IgD-negative memory B cell (primary cell): ENCODE data around the gene BRINP3. TPM values are rescaled to one million over a fixed set of nuclear protein-coding genes. Genes with fewer than 3 reads are reported as not detected.
A peak's percentile ranks its signal among the peaks of the same experiment; 100 is the strongest.

Source experiments
- H3K27ac Mint-ChIP-seq, 3 donors: one replicate each; pipeline ENCODE4 v1.8.0; 2020 to 2022; ENCODE audit warnings: mild to moderate bottlenecking in 3 of 3, mixed read lengths in 3 of 3, moderate library complexity in 1 of 3
- H3K27me3 Mint-ChIP-seq: one replicate; pipeline ENCODE4 v1.8.0; 2021; ENCODE audit warnings: mixed read lengths
- H3K36me3 Mint-ChIP-seq: one replicate; pipeline ENCODE4 v1.8.0; 2020; ENCODE audit warnings: mild to moderate bottlenecking, mixed read lengths
- H3K4me1 Mint-ChIP-seq, 3 donors: one replicate each; pipeline ENCODE4 v1.8.0; 2020 to 2022; ENCODE audit warnings: mixed read lengths in 3 of 3, mild to moderate bottlenecking in 1 of 3
- H3K4me3 Mint-ChIP-seq, 4 donors: one replicate each; pipeline ENCODE4 v1.8.0; 2020 to 2022; ENCODE audit warnings: mild to moderate bottlenecking in 4 of 4, mixed read lengths in 4 of 4, moderate library complexity in 3 of 4
- H3K9me3 Mint-ChIP-seq, 3 donors: one replicate each; pipeline ENCODE4 v1.8.0; 2020 to 2021; ENCODE audit warnings: mixed read lengths in 3 of 3, mild to moderate bottlenecking in 1 of 3
- polyA plus RNA-seq: library from polyadenylated mRNA; unstranded; fragments of 300-500 nt; fragmentation: Illumina TruSeq; gene quantifications from one replicate; pipeline ENCODE4 v1.2.3, GENCODE V29; 2021

BRINP3 gene
- polyA plus RNA-seq, 1 donor from 2014 or later = not detected

GRCh38 chr1:190474650-190475211, 2.9 kb downstream of the BRINP3 start:
- Mint-ChIP-seq H3K36me3 (no peaks in the 10 kb centered on the region), H3K4me1 (peaks cover 0 to 7% (median 3%) of the 10 kb centered on the region in 3 donors), H3K9me3 (peaks cover 0 to 6% (median 2%) of the 10 kb centered on the region in 3 donors), H3K27ac (no peak overlapping the region), H3K4me3 (no peak overlapping the region), H3K27me3 (peaks cover 32% of the 10 kb centered on the region)

- Mint-ChIP-seq H3K9me3 (peaks cover 0 to 6% (median 2%) of the 10 kb centered on the region in 3 donors), H3K27me3 (peaks cover 31% of the 10 kb centered on the region)
Observed at GRCh38 chr1:190474010-190474409, 3.7 kb downstream of the BRINP3 start.

GRCh38 chr1:190472494-190472893, 5.2 kb downstream of the BRINP3 start:
- Mint-ChIP-seq H3K27me3 (peaks cover 18% of the 10 kb centered on the region), H3K36me3 (no peaks in the 10 kb centered on the region), H3K4me1 (peaks cover 0 to 3% (median 0%) of the 10 kb centered on the region in 3 donors), H3K9me3 (peaks cover 0 to 2% (median 2%) of the 10 kb centered on the region in 3 donors), H3K27ac (no peak overlapping the region), H3K4me3 (no peak overlapping the region)

More at GRCh38 chr1:190474010-190474409, 3.7 kb downstream of the BRINP3 start:
- Mint-ChIP-seq H3K4me1 (peaks cover 0 to 7% (median 3%) of the 10 kb centered on the region in 3 donors), H3K4me3 (no peak overlapping the region), H3K27ac (no peak overlapping the region), H3K36me3 (no peaks in the 10 kb centered on the region)

GRCh38 chr1:190472042-190472441, 5.6 kb downstream of the BRINP3 start:
- H3K9me3 Mint-ChIP-seq = peaks cover 0 to 2% (median 2%) of the 10 kb centered on the region in 3 donors
- no peak overlapping the region for H3K4me3 Mint-ChIP-seq
- H3K36me3 Mint-ChIP-seq = no peaks in the 10 kb centered on the region
- no peak overlapping the region for H3K27ac Mint-ChIP-seq
- H3K27me3 Mint-ChIP-seq = peaks cover 18% of the 10 kb centered on the region
- H3K4me1 Mint-ChIP-seq = no peaks in the 10 kb centered on the region

GRCh38 chr1:190464690-190465089, 13.0 kb downstream of the BRINP3 start:
- Mint-ChIP-seq H3K36me3 (no peaks in the 10 kb centered on the region), H3K4me3 (no peak overlapping the region), H3K4me1 (no peaks in the 10 kb centered on the region), H3K27me3 (no peaks in the 10 kb centered on the region), H3K27ac (no peak overlapping the region), H3K9me3 (peaks cover 0 to 7% (median 2%) of the 10 kb centered on the region in 3 donors)

GRCh38 chr1:190456129-190456528, 21.5 kb downstream of the BRINP3 start:
- no peak overlapping the region for H3K4me3 Mint-ChIP-seq
- H3K36me3 Mint-ChIP-seq = no peaks in the 10 kb centered on the region
- no peak overlapping the region for H3K27ac Mint-ChIP-seq
- H3K27me3 Mint-ChIP-seq = no peaks in the 10 kb centered on the region
- no peaks in the 10 kb centered on the region for H3K4me1 Mint-ChIP-seq
- H3K9me3 Mint-ChIP-seq = peaks cover 0 to 4% (median 3%) of the 10 kb centered on the region in 3 donors

- no peak overlapping the region for H3K4me3 Mint-ChIP-seq
- H3K4me1 Mint-ChIP-seq = no peaks in the 10 kb centered on the region
- peaks cover 0 to 3% (median under 1%) of the 10 kb centered on the region in 3 donors for H3K9me3 Mint-ChIP-seq
- no peaks in the 10 kb centered on the region for H3K36me3 Mint-ChIP-seq
- H3K27me3 Mint-ChIP-seq = no peaks in the 10 kb centered on the region
- no peak overlapping the region for H3K27ac Mint-ChIP-seq
Observed at GRCh38 chr1:190455631-190456030, 22.0 kb downstream of the BRINP3 start.

- no peaks in the 10 kb centered on the region for H3K36me3 Mint-ChIP-seq
- H3K27ac Mint-ChIP-seq = no peak overlapping the region
- H3K27me3 Mint-ChIP-seq = no peaks in the 10 kb centered on the region
- H3K9me3 Mint-ChIP-seq = peaks cover 0 to 3% (median 0%) of the 10 kb centered on the region in 3 donors
- H3K4me3 Mint-ChIP-seq = no peak overlapping the region
- H3K4me1 Mint-ChIP-seq = no peaks in the 10 kb centered on the region
Observed at GRCh38 chr1:190453550-190453949, 24.1 kb downstream of the BRINP3 start.

GRCh38 chr1:190452272-190452848, 25.3 kb downstream of the BRINP3 start:
- Mint-ChIP-seq H3K4me3 (no peak overlapping the region), H3K4me1 (no peaks in the 10 kb centered on the region), H3K9me3 (peaks cover 0 to 2% (median 0%) of the 10 kb centered on the region in 3 donors), H3K27me3 (no peaks in the 10 kb centered on the region), H3K27ac (no peak overlapping the region), H3K36me3 (no peaks in the 10 kb centered on the region)

GRCh38 chr1:190444464-190444863, 33.2 kb downstream of the BRINP3 start:
- no peak overlapping the region for H3K27ac Mint-ChIP-seq
- no peaks in the 10 kb centered on the region for H3K27me3 Mint-ChIP-seq
- H3K4me1 Mint-ChIP-seq = no peaks in the 10 kb centered on the region
- peaks cover 0 to under 1% (median 0%) of the 10 kb centered on the region in 3 donors for H3K9me3 Mint-ChIP-seq
- H3K4me3 Mint-ChIP-seq = no peak overlapping the region
- no peaks in the 10 kb centered on the region for H3K36me3 Mint-ChIP-seq

GRCh38 chr1:190439447-190439846, 38.2 kb downstream of the BRINP3 start:
- Mint-ChIP-seq H3K27me3 (no peaks in the 10 kb centered on the region), H3K4me3 (no peak overlapping the region), H3K36me3 (no peaks in the 10 kb centered on the region), H3K27ac (no peak overlapping the region), H3K4me1 (no peaks in the 10 kb centered on the region), H3K9me3 (peaks cover 0 to 1% (median 0%) of the 10 kb centered on the region in 3 donors)

- Mint-ChIP-seq H3K4me1 (no peaks in the 10 kb centered on the region), H3K36me3 (no peaks in the 10 kb centered on the region), H3K9me3 (peaks cover 0 to 1% (median 0%) of the 10 kb centered on the region in 3 donors), H3K27me3 (no peaks in the 10 kb centered on the region), H3K27ac (no peak overlapping the region), H3K4me3 (no peak overlapping the region)
Observed at GRCh38 chr1:190436615-190437014, 41.0 kb downstream of the BRINP3 start.

GRCh38 chr1:190429932-190430331, 47.7 kb downstream of the BRINP3 start:
- no peak overlapping the region for H3K4me3 Mint-ChIP-seq
- no peak overlapping the region for H3K27ac Mint-ChIP-seq
- no peaks in the 10 kb centered on the region for H3K9me3 Mint-ChIP-seq
- no peaks in the 10 kb centered on the region for H3K27me3 Mint-ChIP-seq
- no peaks in the 10 kb centered on the region for H3K4me1 Mint-ChIP-seq
- no peaks in the 10 kb centered on the region for H3K36me3 Mint-ChIP-seq

GRCh38 chr1:190429141-190429540, 48.5 kb downstream of the BRINP3 start:
- no peak overlapping the region for H3K27ac Mint-ChIP-seq
- no peaks in the 10 kb centered on the region for H3K27me3 Mint-ChIP-seq
- peaks cover 0 to under 1% (median 0%) of the 10 kb centered on the region in 3 donors for H3K9me3 Mint-ChIP-seq
- no peaks in the 10 kb centered on the region for H3K4me1 Mint-ChIP-seq
- no peak overlapping the region for H3K4me3 Mint-ChIP-seq
- no peaks in the 10 kb centered on the region for H3K36me3 Mint-ChIP-seq

- H3K9me3 Mint-ChIP-seq = peaks cover 2 to 3% (median 2%) of the 10 kb centered on the region in 3 donors
- no peak overlapping the region for H3K4me3 Mint-ChIP-seq
- H3K4me1 Mint-ChIP-seq = no peaks in the 10 kb centered on the region
- no peaks in the 10 kb centered on the region for H3K27me3 Mint-ChIP-seq
- H3K27ac Mint-ChIP-seq = peak overlapping the region in 1 of 3 donors; percentile 74
- H3K36me3 Mint-ChIP-seq = no peaks in the 10 kb centered on the region
Observed at GRCh38 chr1:190416239-190416638, 61.4 kb downstream of the BRINP3 start.

- no peak overlapping the region for H3K4me3 Mint-ChIP-seq
Observed at GRCh38 chr1:190413142-190413541, 64.5 kb downstream of the BRINP3 start.

More at GRCh38 chr1:190413142-190413541, 64.5 kb downstream of the BRINP3 start:
- no peaks in the 10 kb centered on the region for H3K27me3 Mint-ChIP-seq
- no peaks in the 10 kb centered on the region for H3K4me1 Mint-ChIP-seq
- no peaks in the 10 kb centered on the region for H3K36me3 Mint-ChIP-seq
- peaks cover 0 to 7% (median 2%) of the 10 kb centered on the region in 3 donors for H3K9me3 Mint-ChIP-seq
- no peak overlapping the region for H3K27ac Mint-ChIP-seq
